RPMI8226 (cell line): Measurements from ENCODE around the gene ZNF784.
A peak's percentile ranks its signal among the peaks of the same experiment; 100 is the strongest.
"Not testable (repeated sequence)": the region's sequence is repeated elsewhere in the genome, so short reads cannot be mapped to it uniquely, and the experiment has no call there.

Experiments
- DNase-seq: peaks from one replicate; pipeline ENCODE4 v3.0.0-alpha.2; 2015

Gene ZNF784

GRCh38 chr19:55580628-55581144, 43.7 kb downstream of the ZNF784 start, which contains the start of gene ZNF579:
Gene ZNF579, minus strand, starts transcription at chr19:55580848. Its CDS starts 1,209 bp downstream, at chr19:55579639.
- DNase-seq = peak; percentile 91

GRCh38 chr19:55579766-55580621, 44.4 kb downstream of the ZNF784 start:
- DNase-seq = peak; percentile 30

GRCh38 chr19:55578761-55579747, 45.3 kb downstream of the ZNF784 start:
- no peak for DNase-seq

GRCh38 chr19:55578031-55578760, 46.2 kb downstream of the ZNF784 start:
- no peak for DNase-seq

- DNase-seq = no peak
Observed at GRCh38 chr19:55576746-55577145, 47.6 kb downstream of the ZNF784 start.

- not testable (repeated sequence) for DNase-seq
Observed at GRCh38 chr19:55573929-55574328, 50.4 kb downstream of the ZNF784 start.
